HG03135 (cell line): Measurements from ENCODE around the gene CLEC2D.
"Not testable (repeated sequence)": the region's sequence is repeated elsewhere in the genome, so short reads cannot be mapped to it uniquely, and the experiment has no call there.

Experiments
- ATAC-seq: cut with Tn5 transposase; IDR thresholded peaks from one replicate; pipeline ENCODE4 v1.9.1; 2021; ENCODE audit warnings: mild to moderate bottlenecking, moderate library complexity; ENCODE audit not compliant: unreplicated experiment

CLEC2D gene

GRCh38 chr12:9669534-9669933 is at the start of gene CLEC2D:
Gene CLEC2D (plus strand): TSS chr12:9669713. CDS start chr12:9669735, 22 bp downstream.
- ATAC-seq: peak; percentile 40

- no peak for ATAC-seq
These were observed 44.5 kb upstream of the CLEC2D start for GRCh38 chr12:9625019-9625418.

GRCh38 chr12:9626291-9626690 is 43.2 kb upstream of the CLEC2D start:
- ATAC-seq: no peak

GRCh38 chr12:9626821-9627220 is 42.7 kb upstream of the CLEC2D start:
- no peak for ATAC-seq

GRCh38 chr12:9632766-9633165 is 36.7 kb upstream of the CLEC2D start:
- no peak for ATAC-seq

- no peak for ATAC-seq
These were observed 35.2 kb upstream of the CLEC2D start for GRCh38 chr12:9634177-9634803.

GRCh38 chr12:9634969-9635754 is 34.4 kb upstream of the CLEC2D start:
- no peak for ATAC-seq

- no peak for ATAC-seq
These were observed 33.2 kb upstream of the CLEC2D start for GRCh38 chr12:9636150-9636850.

- ATAC-seq: no peak
These were observed 32.7 kb upstream of the CLEC2D start for GRCh38 chr12:9636851-9637206.

- ATAC-seq: no peak
These were observed 29.5 kb upstream of the CLEC2D start for GRCh38 chr12:9640024-9640423.

GRCh38 chr12:9642606-9643265 is 26.8 kb upstream of the CLEC2D start:
- ATAC-seq: no peak

GRCh38 chr12:9643266-9643660 is 26.2 kb upstream of the CLEC2D start:
- no peak for ATAC-seq

GRCh38 chr12:9644985-9645551 is 24.4 kb upstream of the CLEC2D start:
- ATAC-seq: not testable (repeated sequence)

GRCh38 chr12:9646794-9647781 is 22.4 kb upstream of the CLEC2D start:
- peak; percentile 4 for ATAC-seq

- peak; percentile 74 for ATAC-seq
These were observed 21.4 kb upstream of the CLEC2D start for GRCh38 chr12:9647825-9648700.

- ATAC-seq: no peak
These were observed 20.6 kb upstream of the CLEC2D start for GRCh38 chr12:9648701-9649531.

GRCh38 chr12:9649532-9649940 is 20.0 kb upstream of the CLEC2D start:
- no peak for ATAC-seq

GRCh38 chr12:9650151-9650576 is 19.3 kb upstream of the CLEC2D start:
- ATAC-seq: no peak
